ENCODE data around the gene RPL29. TPM values are rescaled to one million over a fixed set of nuclear protein-coding genes. Genes with fewer than 3 reads are reported as not detected.
"Not testable (repeated sequence)": the region's sequence is repeated elsewhere in the genome, so short reads cannot be mapped to it uniquely, and the experiment has no call there.

The RPL29 gene
- total RNA-seq, 1 experiment from 2014 or later, result 868 TPM

DNA sequence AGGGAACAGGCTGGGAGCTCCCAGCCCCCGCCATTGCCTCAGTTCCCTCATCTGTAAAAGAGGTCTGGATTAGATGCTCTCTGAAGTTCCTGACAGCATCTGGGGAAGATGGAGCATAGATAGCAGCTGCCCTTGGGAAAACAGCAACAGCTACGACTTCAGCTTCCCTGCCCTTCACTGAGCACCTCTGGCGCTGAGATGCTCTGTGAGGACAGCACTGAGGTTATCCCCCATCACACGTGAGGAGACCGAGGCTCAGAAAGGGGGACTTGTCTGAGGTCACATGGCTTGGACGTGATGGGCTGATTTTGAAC lies 11.1 kb upstream of the RPL29 start:
- H3K4me3 ChIP-seq, result no peak overlapping the region
- H3K27ac ChIP-seq, result no peak overlapping the region
- H3K36me3 ChIP-seq, result no peaks in the 10 kb centered on the region
- DNase-seq (ENCODE audit: low read depth in 1 of 2, low spot score in 2 of 2), result no peak
- H3K27me3 ChIP-seq (replicated peaks), result no peaks in the 10 kb centered on the region
- no peaks in the 10 kb centered on the region for H3K9me3 ChIP-seq (replicated peaks)
- no peaks in the 10 kb centered on the region for H3K4me1 ChIP-seq (replicated peaks)

DNA sequence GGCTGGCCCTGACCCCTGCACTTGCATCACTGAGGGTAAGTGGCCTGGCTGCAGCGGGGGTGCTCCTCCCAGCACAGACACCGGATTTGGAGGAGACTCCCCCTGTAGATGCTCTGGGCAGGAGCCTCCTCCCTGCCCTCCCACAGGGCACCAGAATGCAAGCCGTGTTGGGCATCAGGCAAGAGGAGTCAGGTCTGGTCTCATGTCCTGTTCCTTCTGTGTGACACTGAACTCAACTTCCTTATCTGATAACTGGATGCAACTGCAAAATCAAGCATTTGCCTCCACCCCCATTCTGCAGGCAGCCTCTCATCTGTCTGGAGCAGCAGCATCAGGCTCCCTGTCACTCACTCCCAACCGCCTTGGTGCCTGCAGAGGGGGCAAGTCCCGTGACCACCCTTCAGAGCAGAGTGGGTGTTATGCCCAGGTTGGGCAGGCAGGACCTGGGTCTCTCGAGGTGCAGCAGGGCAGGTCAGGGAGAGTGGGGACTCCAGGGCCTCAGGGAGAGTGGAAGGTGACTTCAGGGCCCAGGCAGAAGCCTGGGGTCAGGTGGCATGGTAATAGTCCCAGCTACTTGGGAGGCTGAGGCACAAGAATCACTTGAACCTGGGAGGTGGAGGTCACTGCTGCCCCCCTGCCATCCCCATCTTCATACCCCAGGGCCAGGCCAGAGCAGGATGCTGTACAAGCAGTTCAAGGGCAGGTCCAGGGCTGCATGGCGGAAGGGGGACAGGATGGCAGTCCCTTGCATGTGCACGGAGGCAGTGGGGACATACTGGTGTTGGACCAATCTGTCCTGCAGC lies 10.5 kb upstream of the RPL29 start:
- no peak overlapping the region for H3K4me3 ChIP-seq
- H3K9me3 ChIP-seq (replicated peaks), result no peaks in the 10 kb centered on the region
- H3K27me3 ChIP-seq (replicated peaks), result no peaks in the 10 kb centered on the region
- H3K4me1 ChIP-seq (replicated peaks), result no peaks in the 10 kb centered on the region
- no peak for DNase-seq (ENCODE audit: low read depth in 1 of 2, low spot score in 2 of 2)
- H3K36me3 ChIP-seq, result no peaks in the 10 kb centered on the region
- no peak overlapping the region for H3K27ac ChIP-seq

DNA sequence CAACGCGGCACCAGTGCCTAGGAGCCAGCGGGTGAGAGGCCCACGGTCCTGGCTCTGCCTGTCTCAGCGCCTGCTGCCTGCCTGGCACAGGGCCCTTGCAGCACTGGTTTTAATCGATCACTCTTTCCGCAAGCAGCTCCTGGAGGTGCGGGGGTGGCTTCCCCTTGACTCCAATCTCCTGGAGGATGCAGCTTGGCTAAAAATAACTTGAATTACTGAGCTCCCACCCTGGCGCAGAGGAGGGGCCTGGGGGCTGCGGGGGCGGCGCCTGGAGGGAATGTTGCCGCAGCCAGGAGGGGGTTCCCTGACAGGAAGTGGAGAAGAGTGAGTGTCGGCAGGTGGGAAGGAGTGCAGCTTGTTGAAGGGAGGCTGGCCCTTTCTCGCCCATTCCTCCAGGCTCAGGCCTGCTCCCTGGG lies 9.9 kb upstream of the RPL29 start:
- Histone ChIP-seq H3K36me3 (no peaks in the 10 kb centered on the region), H3K4me1 (replicated peaks) (no peaks in the 10 kb centered on the region), H3K9me3 (replicated peaks) (no peaks in the 10 kb centered on the region), H3K27me3 (replicated peaks) (no peaks in the 10 kb centered on the region), H3K4me3 (no peak overlapping the region), H3K27ac (no peak overlapping the region)
- DNase-seq (ENCODE audit: low read depth in 1 of 2, low spot score in 2 of 2), result no peak

DNA sequence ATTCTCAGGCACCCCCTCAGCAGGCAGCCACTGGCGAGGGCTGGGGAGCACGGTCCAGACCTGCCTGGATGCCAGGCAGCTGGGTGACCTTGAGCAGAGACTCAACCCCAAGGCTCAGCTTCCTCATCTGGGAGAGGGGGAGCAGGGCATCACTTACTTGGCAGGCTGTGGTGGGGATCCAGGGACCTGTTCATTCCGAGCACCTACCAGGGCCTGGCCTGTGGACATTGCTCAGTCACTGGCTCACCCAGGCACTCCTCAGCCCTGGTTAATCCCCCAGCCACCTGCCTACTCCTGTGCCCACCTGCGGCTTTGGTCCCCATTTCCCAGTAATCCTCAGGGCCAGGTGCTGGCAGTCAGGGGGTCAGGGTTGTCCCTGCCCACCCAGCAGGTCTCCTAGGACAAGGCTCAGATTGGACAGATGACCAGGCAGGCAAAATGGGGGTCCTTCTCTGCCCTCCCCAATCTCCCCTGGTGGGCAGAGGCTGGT lies 9.3 kb upstream of the RPL29 start:
- no peaks in the 10 kb centered on the region for H3K4me1 ChIP-seq (replicated peaks)
- DNase-seq (ENCODE audit: low read depth in 1 of 2, low spot score in 2 of 2), result no peak
- H3K4me3 ChIP-seq, result no peak overlapping the region
- no peak overlapping the region for H3K27ac ChIP-seq
- no peaks in the 10 kb centered on the region for H3K9me3 ChIP-seq (replicated peaks)
- H3K27me3 ChIP-seq (replicated peaks), result no peaks in the 10 kb centered on the region
- H3K36me3 ChIP-seq, result no peaks in the 10 kb centered on the region

DNA sequence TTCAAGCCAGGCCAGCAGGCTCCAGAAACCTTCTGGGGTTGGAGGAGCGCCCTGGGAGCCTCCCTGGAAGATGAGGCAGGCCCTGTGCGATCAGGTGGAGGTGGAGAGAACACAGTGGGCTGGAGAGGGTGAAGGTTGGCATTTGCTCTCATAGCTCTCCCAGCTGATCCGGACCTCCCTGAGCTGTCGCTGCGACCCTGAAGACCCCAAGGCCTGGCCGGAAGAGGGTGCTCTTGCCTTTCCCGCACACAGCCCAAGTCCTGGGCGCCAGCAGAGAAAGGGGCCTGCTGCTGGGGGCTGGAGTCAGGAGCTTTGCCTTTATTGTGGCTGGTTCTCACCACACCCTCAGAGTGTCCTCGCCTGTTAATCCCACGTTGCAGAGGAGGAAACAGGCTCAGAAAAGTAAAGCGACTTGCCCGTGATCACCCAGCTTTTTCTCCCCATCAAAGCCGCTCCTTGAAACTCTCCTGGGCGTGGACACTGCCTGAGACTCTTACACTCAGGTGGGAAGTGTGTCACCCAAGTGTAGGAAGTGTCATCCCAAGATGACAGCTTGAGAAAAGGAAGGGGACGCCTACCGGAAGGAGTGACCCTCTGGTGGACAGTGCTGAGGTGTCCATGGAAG lies 8.6 kb upstream of the RPL29 start:
- Histone ChIP-seq H3K36me3 (no peaks in the 10 kb centered on the region), H3K4me3 (no peak overlapping the region), H3K9me3 (replicated peaks) (no peaks in the 10 kb centered on the region), H3K27ac (no peak overlapping the region), H3K27me3 (replicated peaks) (no peaks in the 10 kb centered on the region), H3K4me1 (replicated peaks) (no peaks in the 10 kb centered on the region)
- DNase-seq (ENCODE audit: low read depth in 1 of 2, low spot score in 2 of 2), result no peak

DNA sequence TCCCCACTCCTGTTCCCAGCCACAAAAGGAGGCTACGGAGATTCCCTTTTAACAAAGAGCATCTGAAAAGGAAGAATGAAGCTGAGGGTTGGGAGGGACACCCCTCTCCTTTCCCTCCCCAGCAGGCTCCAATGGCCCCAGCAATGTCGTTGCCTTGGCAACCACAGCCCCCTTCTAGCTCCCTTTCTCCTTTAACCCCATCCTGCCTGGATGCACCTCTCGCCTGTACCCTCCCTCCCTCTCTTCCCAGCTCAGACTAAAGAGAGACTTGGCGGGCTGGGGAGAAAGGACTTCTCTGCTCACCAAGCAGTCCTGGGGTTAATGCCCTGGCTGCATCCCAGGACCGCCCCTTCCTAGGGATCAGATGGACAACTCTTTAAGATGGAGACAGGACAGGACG lies 7.1 kb upstream of the RPL29 start:
- no peaks in the 10 kb centered on the region for H3K9me3 ChIP-seq (replicated peaks)
- H3K27ac ChIP-seq, result no peak overlapping the region
- H3K36me3 ChIP-seq, result no peaks in the 10 kb centered on the region
- no peaks in the 10 kb centered on the region for H3K27me3 ChIP-seq (replicated peaks)
- no peak for DNase-seq (ENCODE audit: low read depth in 1 of 2, low spot score in 2 of 2)
- H3K4me3 ChIP-seq, result no peak overlapping the region
- H3K4me1 ChIP-seq (replicated peaks), result 0 out of 2 replicates have a peak, but pooled peaks cover 1% of the 10 kb centered on the region

DNA sequence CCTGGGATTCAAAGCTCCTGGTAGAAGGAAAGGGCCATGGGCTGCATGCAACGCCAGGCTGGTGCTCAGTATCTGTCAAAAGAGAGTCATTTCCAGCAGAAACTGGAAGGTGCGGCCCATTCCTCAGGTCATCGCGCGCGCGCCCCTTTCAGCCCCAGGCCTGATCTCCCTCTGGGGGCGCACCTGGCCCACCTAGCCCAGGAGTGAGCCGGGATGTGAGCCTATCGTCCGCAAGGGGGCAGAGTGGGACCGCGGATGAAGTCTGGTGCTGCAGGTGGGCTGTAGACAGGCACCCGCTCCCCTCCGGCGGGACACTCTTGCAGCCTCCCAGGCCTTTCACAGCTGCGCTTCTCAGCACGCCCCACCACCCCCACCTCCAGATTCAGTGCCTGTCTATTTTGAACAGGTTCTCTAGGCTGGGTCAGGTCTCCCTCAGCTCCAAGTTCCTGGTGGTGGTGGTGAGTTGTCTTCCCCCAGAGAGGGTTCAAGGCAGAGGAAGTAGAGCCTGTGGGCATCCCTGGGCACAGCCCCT lies 5.8 kb upstream of the RPL29 start:
- no peak overlapping the region for H3K27ac ChIP-seq
- peak; percentile 65 to 70 for DNase-seq (ENCODE audit: low read depth in 1 of 2, low spot score in 2 of 2)
- H3K4me3 ChIP-seq, result no peak overlapping the region
- H3K27me3 ChIP-seq (replicated peaks), result no peaks in the 10 kb centered on the region
- no peaks in the 10 kb centered on the region for H3K9me3 ChIP-seq (replicated peaks)
- no peaks in the 10 kb centered on the region for H3K36me3 ChIP-seq
- H3K4me1 ChIP-seq (replicated peaks), result 0 out of 2 replicates have a peak, but pooled peaks cover 3% of the 10 kb centered on the region

DNA sequence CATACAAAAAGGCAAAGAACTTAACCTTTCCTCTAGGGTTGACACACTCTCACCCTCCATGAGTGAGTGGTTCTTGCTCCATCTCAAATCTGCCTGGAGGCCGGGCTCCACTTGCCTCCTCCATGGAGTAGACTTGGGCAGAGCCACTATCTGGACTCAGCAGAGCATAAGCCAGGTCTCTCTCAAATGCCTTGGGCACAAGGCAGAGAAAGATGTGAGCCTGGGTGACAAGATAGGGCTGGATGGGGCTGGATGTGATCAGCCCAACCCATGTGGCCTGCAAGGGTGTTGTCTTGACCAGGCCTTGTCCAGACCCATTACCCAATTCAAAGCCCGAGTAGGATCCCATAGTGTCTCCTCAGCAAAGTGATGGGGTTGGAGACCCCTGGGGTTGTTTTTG lies 4.2 kb upstream of the RPL29 start:
- Histone ChIP-seq H3K27ac (no peak overlapping the region), H3K36me3 (peaks cover 5% of the 10 kb centered on the region), H3K4me3 (no peak overlapping the region), H3K4me1 (replicated peaks) (peaks cover 5% of the 10 kb centered on the region), H3K27me3 (replicated peaks) (no peaks in the 10 kb centered on the region), H3K9me3 (replicated peaks) (no peaks in the 10 kb centered on the region)
- DNase-seq (ENCODE audit: low read depth in 1 of 2, low spot score in 2 of 2), result no peak

DNA sequence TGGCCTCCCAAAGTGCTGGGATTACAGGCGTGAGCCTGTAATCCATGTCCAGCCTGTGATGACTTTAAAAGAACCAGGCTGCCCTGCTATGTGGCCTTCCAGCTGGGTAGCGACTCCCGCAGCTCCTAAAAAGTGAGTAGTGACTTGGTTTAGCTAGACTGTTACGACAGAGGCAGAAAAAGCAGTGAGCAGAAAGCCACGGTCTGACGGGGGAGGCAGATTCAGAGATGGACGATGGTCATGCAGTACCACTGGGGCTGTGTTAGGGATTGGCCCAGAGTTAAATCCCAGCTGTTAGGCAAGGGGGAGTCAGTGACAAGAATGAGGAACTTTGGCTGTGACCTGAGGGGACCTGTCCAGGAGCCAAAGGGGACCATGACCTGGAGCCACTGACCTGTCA lies 3.1 kb upstream of the RPL29 start:
- H3K4me3 ChIP-seq, result no peak overlapping the region
- H3K9me3 ChIP-seq (replicated peaks), result no peaks in the 10 kb centered on the region
- no peak for DNase-seq (ENCODE audit: low read depth in 1 of 2, low spot score in 2 of 2)
- peaks cover 16% of the 10 kb centered on the region for H3K36me3 ChIP-seq
- H3K27ac ChIP-seq, result no peak overlapping the region
- H3K27me3 ChIP-seq (replicated peaks), result no peaks in the 10 kb centered on the region
- peaks cover 12% of the 10 kb centered on the region for H3K4me1 ChIP-seq (replicated peaks)

DNA sequence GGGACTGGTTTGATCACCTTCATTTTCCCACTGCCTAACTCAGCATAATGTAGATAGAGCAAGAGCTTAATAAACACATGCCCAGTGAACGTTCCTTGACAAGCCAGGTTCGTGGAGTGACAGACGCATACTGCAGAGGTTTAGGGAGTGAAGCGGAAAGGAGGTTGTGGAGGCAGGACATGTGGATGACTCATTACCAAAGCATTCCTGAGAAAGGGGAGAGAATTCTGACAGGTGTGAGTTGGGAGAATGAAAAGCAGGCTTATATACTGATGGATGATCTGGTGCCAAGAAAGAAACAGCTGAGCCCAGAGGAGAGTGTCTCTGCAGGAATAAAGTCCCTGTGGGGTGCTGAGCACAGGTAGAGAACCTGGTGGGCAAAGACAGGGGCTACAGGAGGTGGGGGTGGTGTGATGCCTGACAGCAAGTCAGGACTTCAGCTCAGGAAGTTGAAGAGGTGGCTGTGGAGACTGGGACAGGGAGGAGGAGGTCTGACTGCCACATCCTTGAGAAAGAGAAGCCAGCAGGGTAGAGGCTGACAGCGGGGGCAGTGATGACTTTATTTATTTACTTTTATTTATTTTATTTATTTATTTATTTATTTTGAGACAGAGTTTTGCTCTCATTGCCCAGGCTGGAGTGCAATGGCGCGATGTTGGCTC lies 2.4 kb upstream of the RPL29 start:
- H3K9me3 ChIP-seq (replicated peaks), result no peaks in the 10 kb centered on the region
- no peak for DNase-seq (ENCODE audit: low read depth in 1 of 2, low spot score in 2 of 2)
- H3K27me3 ChIP-seq (replicated peaks), result no peaks in the 10 kb centered on the region
- H3K4me3 ChIP-seq, result no peak overlapping the region
- H3K4me1 ChIP-seq (replicated peaks), result peaks cover 12% of the 10 kb centered on the region
- no peak overlapping the region for H3K27ac ChIP-seq
- H3K36me3 ChIP-seq, result peaks cover 23% of the 10 kb centered on the region

DNA sequence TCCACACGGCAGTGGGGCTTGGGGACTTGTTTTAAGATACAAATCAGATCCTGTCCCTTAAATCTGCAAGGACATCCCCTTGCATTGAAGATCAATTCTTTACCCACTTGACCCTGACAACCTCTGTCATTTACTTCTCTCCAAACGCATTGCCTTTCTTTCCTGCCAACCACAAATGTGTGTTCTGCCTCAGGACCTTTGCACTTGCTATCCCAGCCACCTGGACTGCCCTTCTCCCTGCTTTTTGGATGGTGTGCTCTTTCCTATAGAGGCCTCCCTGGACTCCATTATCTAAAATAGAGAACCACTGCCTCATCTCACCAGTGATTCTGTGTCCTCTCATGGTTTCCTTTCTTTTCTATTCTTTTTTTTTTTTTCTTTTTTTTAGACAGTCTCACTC lies 1.5 kb upstream of the RPL29 start:
- H3K9me3 ChIP-seq (replicated peaks), result no peaks in the 10 kb centered on the region
- no peaks in the 10 kb centered on the region for H3K27me3 ChIP-seq (replicated peaks)
- peaks cover 12% of the 10 kb centered on the region for H3K4me1 ChIP-seq (replicated peaks)
- H3K36me3 ChIP-seq, result peaks cover 32% of the 10 kb centered on the region
- no peak for DNase-seq (ENCODE audit: low read depth in 1 of 2, low spot score in 2 of 2)
- no peak overlapping the region for H3K27ac ChIP-seq
- no peak overlapping the region for H3K4me3 ChIP-seq

DNA sequence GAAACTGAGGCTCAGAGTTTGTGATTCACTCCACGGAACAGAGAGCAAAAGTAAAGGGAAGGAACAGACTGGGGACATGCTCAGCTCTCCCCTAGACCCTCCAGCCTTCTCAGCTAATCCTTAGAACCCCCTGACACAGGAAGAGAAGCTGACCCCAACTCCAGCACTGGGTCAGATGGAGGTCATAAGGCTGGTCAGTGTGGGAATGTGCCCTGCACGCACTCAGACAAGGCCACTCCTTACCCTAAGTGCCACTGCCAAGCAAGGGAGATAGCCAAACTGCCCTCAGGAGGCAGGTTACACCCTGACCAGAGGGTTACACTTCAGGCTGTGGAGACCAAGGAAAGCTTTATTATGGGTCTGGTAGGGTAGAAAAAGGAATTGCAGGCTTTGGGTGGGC lies 1.2 kb downstream of the RPL29 start:
- Histone ChIP-seq H3K27ac (peak overlapping the region; percentile 85; the same call in 1 of the 2 replicates), H3K4me3 (peak overlapping the region; percentile 79)

DNA sequence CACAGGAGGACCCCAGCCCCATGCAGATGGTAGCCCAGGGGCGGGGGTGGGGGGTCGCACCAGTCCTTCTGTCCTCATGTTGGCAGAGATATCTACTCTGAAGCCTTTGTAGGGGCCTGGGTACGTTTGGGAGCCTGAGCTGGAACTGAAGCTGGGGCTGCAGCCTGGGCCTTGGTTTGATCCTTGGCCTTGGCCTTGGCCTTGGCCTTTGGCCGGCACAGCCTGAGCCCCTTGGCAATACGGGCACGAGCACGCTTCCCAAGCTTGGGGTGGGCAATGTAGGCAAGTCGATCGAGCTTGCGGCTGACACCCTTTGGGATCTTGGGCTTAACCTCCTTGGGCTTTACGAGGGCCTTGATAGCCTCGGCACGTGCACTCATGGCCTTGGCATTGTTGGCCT lies 2.0 kb downstream of the RPL29 start:
- peaks cover 12% of the 10 kb centered on the region for H3K4me1 ChIP-seq (replicated peaks)
- H3K36me3 ChIP-seq, result peaks cover 43% of the 10 kb centered on the region
- not testable (repeated sequence) for H3K9me3 ChIP-seq (replicated peaks); H3K27ac ChIP-seq; H3K27me3 ChIP-seq (replicated peaks); DNase-seq (ENCODE audit: low read depth in 1 of 2, low spot score in 2 of 2); H3K4me3 ChIP-seq

More for the DNA sequence above, 1.2 kb downstream of the RPL29 start:
- Histone ChIP-seq H3K27me3 (replicated peaks) (no peaks in the 10 kb centered on the region), H3K4me1 (replicated peaks) (peaks cover 12% of the 10 kb centered on the region), H3K36me3 (peaks cover 43% of the 10 kb centered on the region), H3K9me3 (replicated peaks) (no peaks in the 10 kb centered on the region)
- DNase-seq (ENCODE audit: low read depth in 1 of 2, low spot score in 2 of 2), result no peak
